ENCODE results near the gene LONP2. TPM values are rescaled to one million over a fixed set of nuclear protein-coding genes. Genes with fewer than 3 reads are reported as not detected.

Gene LONP2
- total and polyA plus RNA-seq, 2 of the 13 experiments (the other 11 are each of a cell fraction or from before 2014, with no cell fraction given): 39.2 to 63.3 TPM

DNA sequence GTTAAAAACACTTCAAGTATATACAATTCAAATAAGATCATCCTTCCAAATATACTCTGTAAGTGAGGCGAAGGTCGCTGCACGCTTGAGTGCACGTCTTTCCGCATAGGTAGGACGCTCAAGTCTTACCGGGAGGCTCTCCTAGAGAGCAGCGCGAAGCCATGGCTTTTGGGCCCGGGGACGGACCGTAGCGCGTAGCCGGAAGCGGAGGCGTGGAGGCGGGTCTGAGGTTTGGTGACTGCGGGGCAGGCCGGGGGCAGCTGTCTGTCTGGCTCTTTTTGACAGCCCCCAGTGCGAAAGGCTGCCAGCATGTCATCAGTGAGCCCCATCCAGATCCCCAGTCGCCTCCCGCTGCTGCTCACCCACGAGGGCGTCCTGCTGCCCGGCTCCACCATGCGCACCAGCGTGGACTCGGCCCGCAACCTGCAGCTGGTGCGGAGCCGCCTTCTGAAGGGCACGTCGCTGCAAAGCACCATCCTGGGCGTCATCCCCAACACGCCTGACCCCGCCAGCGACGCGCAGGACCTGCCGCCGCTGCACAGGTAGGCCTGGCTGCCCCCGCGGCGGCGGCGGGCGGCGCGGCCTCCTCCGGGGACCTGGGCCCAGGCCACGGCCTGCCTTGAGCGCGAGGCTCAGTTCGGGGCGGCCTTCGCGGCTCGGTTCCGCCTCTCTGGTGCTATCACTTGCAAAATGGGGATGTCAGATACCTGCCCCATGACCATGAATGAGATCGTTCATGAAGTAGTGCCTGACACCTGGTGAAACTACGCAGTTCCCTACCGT is at the start of gene LONP2 (continued):
- TF ChIP-seq, protein P1, sequence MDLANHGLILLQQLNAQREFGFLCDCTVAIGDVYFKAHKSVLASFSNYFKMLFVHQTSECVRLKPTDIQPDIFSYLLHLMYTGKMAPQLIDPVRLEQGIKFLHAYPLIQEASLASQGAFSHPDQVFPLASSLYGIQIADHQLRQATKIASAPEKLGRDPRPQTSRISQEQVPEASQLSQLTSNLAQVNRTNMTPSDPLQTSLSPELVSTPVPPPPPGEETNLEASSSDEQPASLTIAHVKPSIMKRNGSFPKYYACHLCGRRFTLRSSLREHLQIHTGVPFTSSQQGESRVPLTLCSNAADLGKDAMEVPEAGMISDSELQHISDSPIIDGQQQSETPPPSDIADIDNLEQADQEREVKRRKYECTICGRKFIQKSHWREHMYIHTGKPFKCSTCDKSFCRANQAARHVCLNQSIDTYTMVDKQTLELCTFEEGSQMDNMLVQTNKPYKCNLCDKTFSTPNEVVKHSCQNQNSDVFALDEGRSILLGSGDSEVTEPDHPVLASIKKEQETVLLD (CRISPR knock-in tag; IDR thresholded peaks at IDR 0.05; ENCODE audit: low read depth): peak; percentile 83; the same call in 1 of the 2 replicates
- no peak for TF ChIP-seq PAF1 (CRISPR knock-in tag; IDR thresholded peaks at IDR 0.05)
- TF ChIP-seq, protein P2, sequence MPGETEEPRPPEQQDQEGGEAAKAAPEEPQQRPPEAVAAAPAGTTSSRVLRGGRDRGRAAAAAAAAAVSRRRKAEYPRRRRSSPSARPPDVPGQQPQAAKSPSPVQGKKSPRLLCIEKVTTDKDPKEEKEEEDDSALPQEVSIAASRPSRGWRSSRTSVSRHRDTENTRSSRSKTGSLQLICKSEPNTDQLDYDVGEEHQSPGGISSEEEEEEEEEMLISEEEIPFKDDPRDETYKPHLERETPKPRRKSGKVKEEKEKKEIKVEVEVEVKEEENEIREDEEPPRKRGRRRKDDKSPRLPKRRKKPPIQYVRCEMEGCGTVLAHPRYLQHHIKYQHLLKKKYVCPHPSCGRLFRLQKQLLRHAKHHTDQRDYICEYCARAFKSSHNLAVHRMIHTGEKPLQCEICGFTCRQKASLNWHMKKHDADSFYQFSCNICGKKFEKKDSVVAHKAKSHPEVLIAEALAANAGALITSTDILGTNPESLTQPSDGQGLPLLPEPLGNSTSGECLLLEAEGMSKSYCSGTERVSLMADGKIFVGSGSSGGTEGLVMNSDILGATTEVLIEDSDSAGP (CRISPR knock-in tag; IDR thresholded peaks at IDR 0.05; ENCODE audit: borderline replicate concordance): peak; percentile 93
- no peak; the same call in 1 of the 2 replicates for TF ChIP-seq RCOR2 (CRISPR knock-in tag; IDR thresholded peaks at IDR 0.05)
- TF ChIP-seq, protein P3, sequence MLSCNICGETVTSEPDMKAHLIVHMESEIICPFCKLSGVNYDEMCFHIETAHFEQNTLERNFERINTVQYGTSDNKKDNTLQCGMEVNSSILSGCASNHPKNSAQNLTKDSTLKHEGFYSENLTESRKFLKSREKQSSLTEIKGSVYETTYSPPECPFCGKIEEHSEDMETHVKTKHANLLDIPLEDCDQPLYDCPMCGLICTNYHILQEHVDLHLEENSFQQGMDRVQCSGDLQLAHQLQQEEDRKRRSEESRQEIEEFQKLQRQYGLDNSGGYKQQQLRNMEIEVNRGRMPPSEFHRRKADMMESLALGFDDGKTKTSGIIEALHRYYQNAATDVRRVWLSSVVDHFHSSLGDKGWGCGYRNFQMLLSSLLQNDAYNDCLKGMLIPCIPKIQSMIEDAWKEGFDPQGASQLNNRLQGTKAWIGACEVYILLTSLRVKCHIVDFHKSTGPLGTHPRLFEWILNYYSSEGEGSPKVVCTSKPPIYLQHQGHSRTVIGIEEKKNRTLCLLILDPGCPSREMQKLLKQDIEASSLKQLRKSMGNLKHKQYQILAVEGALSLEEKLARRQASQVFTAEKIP (CRISPR knock-in tag; IDR thresholded peaks at IDR 0.05; ENCODE audit: borderline replicate concordance): 0 out of 2 replicates have a peak, but pooled peaks have one; percentile 35
- TF ChIP-seq, protein P4, sequence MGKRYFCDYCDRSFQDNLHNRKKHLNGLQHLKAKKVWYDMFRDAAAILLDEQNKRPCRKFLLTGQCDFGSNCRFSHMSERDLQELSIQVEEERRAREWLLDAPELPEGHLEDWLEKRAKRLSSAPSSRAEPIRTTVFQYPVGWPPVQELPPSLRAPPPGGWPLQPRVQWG (CRISPR knock-in tag; IDR thresholded peaks at IDR 0.05; ENCODE audit: borderline replicate concordance, low read depth): no peak
- TF ChIP-seq CENPT (CRISPR knock-in tag; IDR thresholded peaks at IDR 0.05; ENCODE audit: low read depth): peak; percentile 33; the same call in 1 of the 2 replicates
- TF ChIP-seq, protein P5, sequence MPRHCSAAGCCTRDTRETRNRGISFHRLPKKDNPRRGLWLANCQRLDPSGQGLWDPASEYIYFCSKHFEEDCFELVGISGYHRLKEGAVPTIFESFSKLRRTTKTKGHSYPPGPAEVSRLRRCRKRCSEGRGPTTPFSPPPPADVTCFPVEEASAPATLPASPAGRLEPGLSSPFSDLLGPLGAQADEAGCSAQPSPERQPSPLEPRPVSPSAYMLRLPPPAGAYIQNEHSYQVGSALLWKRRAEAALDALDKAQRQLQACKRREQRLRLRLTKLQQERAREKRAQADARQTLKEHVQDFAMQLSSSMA (CRISPR knock-in tag; IDR thresholded peaks at IDR 0.05): peak; percentile 87; the same call in 1 of the 2 replicates
- no peak for TF ChIP-seq PHB2 (IDR thresholded peaks at IDR 0.05; ENCODE audit: partially characterized antibody)
- TF ChIP-seq POLR2AphosphoS2 (IDR thresholded peaks at IDR 0.05; ENCODE audit: low read depth, low read length): no peak
- no peak; the same call in 1 of the 2 replicates for TF ChIP-seq REPIN1 (CRISPR knock-in tag; IDR thresholded peaks at IDR 0.05; ENCODE audit: borderline replicate concordance, low read depth)
- TF ChIP-seq TOE1 (CRISPR knock-in tag; IDR thresholded peaks at IDR 0.05): no peak; the same call in 1 of the 2 replicates
- TF ChIP-seq, protein P6, sequence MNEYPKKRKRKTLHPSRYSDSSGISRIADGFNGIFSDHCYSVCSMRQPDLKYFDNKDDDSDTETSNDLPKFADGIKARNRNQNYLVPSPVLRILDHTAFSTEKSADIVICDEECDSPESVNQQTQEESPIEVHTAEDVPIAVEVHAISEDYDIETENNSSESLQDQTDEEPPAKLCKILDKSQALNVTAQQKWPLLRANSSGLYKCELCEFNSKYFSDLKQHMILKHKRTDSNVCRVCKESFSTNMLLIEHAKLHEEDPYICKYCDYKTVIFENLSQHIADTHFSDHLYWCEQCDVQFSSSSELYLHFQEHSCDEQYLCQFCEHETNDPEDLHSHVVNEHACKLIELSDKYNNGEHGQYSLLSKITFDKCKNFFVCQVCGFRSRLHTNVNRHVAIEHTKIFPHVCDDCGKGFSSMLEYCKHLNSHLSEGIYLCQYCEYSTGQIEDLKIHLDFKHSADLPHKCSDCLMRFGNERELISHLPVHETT (CRISPR knock-in tag; conservative IDR thresholded peaks at IDR 0.05): peak; percentile 95
- TF ChIP-seq, protein P7, sequence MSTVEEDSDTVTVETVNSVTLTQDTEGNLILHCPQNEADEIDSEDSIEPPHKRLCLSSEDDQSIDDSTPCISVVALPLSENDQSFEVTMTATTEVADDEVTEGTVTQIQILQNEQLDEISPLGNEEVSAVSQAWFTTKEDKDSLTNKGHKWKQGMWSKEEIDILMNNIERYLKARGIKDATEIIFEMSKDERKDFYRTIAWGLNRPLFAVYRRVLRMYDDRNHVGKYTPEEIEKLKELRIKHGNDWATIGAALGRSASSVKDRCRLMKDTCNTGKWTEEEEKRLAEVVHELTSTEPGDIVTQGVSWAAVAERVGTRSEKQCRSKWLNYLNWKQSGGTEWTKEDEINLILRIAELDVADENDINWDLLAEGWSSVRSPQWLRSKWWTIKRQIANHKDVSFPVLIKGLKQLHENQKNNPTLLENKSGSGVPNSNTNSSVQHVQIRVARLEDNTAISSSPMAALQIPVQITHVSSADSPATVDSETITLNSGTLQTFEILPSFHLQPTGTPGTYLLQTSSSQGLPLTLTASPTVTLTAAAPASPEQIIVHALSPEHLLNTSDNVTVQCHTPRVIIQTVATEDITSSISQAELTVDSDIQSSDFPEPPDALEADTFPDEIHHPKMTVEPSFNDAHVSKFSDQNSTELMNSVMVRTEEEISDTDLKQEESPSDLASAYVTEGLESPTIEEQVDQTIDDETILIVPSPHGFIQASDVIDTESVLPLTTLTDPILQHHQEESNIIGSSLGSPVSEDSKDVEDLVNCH (CRISPR knock-in tag; IDR thresholded peaks at IDR 0.05): no peak
- peak; percentile 64 for TF ChIP-seq ZNF143 (CRISPR knock-in tag; IDR thresholded peaks at IDR 0.05)
